HCT116 (cell line): ENCODE measurements around the gene SLC4A9.
"Not testable (repeated sequence)": the region's sequence is repeated elsewhere in the genome, so short reads cannot be mapped to it uniquely, and the experiment has no call there.

Experiments
- POLR2A ChIP-seq: IDR thresholded peaks from 2 replicates; pipeline ENCODE4 v1.7.0; 2011; ENCODE audit warnings: borderline replicate concordance; ENCODE audit not compliant: insufficient read depth, insufficient read length; ENCODE audit errors: extremely low read depth
- POLR2AphosphoS5 ChIP-seq: IDR thresholded peaks from 2 replicates; pipeline ENCODE4 v1.6.1; 2011; ENCODE audit warnings: mild to moderate bottlenecking, low read depth, low read length, moderate library complexity
- SIN3A ChIP-seq: IDR thresholded peaks from 2 replicates; pipeline ENCODE4 v1.6.1; 2012; ENCODE audit warnings: low read depth
- TF ChIP-seq, protein P1 (sequence below), 3 experiments: fragments of 200-600 bp in 1 of 3; sonication (generic) in 1 of 3; IDR thresholded peaks in 2 of 3; conservative IDR thresholded peaks in 1 of 3; 2 replicates each; pipeline ENCODE4 v1.5.1; 2012 to 2017; ENCODE audit warnings: low read depth in 2 of 3, low read length in 2 of 3, antibody characterized with exemption in 1 of 3, borderline replicate concordance in 1 of 3, control low read depth in 1 of 3, mild to moderate bottlenecking in 1 of 3, mixed read lengths in 1 of 3, mixed run types in 1 of 3, moderate library complexity in 1 of 3; ENCODE audit not compliant: insufficient read depth in 1 of 3
- TF ChIP-seq, protein P2 (sequence below): IDR thresholded peaks from 2 replicates; pipeline ENCODE4 v1.6.1; 2012
- TF ChIP-seq, protein P3 (sequence below): IDR thresholded peaks from 2 replicates; pipeline ENCODE4 v1.6.1; 2012; ENCODE audit warnings: low read depth

DNA sequence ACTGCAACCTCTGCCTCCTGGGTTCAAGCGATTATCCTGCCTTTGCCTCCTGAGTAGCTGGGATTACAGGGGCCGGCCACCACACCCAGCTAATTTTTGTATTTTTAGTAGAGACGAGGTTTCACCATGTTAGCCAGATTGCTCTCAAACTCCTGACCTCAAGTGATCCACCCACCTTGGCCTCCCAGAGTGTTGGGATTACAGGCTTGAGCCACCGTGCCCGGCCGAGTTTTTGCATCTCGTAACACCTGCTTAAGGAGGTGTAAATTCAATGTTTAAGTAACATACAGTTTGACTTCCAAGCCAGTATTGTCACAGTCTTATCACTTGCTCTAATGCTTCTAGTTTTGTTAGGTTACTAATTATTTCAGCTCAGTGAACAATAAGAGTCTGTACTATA lies 61.4 kb downstream of the SLC4A9 start:
- TF ChIP-seq, protein P1, sequence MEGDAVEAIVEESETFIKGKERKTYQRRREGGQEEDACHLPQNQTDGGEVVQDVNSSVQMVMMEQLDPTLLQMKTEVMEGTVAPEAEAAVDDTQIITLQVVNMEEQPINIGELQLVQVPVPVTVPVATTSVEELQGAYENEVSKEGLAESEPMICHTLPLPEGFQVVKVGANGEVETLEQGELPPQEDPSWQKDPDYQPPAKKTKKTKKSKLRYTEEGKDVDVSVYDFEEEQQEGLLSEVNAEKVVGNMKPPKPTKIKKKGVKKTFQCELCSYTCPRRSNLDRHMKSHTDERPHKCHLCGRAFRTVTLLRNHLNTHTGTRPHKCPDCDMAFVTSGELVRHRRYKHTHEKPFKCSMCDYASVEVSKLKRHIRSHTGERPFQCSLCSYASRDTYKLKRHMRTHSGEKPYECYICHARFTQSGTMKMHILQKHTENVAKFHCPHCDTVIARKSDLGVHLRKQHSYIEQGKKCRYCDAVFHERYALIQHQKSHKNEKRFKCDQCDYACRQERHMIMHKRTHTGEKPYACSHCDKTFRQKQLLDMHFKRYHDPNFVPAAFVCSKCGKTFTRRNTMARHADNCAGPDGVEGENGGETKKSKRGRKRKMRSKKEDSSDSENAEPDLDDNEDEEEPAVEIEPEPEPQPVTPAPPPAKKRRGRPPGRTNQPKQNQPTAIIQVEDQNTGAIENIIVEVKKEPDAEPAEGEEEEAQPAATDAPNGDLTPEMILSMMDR (IDR thresholded peaks at IDR 0.05 in 2 of 3, conservative IDR thresholded peaks at IDR 0.05 in 1 of 3; ENCODE audit: borderline replicate concordance in 1 of 3, insufficient read depth in 1 of 3, low read depth in 2 of 3, low read length in 2 of 3): not testable (repeated sequence)
- TF ChIP-seq POLR2A, POLR2AphosphoS5, SIN3A: not testable (repeated sequence)
- TF ChIP-seq, protein P2, sequence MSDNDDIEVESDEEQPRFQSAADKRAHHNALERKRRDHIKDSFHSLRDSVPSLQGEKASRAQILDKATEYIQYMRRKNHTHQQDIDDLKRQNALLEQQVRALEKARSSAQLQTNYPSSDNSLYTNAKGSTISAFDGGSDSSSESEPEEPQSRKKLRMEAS: not testable (repeated sequence)
- TF ChIP-seq, protein P3, sequence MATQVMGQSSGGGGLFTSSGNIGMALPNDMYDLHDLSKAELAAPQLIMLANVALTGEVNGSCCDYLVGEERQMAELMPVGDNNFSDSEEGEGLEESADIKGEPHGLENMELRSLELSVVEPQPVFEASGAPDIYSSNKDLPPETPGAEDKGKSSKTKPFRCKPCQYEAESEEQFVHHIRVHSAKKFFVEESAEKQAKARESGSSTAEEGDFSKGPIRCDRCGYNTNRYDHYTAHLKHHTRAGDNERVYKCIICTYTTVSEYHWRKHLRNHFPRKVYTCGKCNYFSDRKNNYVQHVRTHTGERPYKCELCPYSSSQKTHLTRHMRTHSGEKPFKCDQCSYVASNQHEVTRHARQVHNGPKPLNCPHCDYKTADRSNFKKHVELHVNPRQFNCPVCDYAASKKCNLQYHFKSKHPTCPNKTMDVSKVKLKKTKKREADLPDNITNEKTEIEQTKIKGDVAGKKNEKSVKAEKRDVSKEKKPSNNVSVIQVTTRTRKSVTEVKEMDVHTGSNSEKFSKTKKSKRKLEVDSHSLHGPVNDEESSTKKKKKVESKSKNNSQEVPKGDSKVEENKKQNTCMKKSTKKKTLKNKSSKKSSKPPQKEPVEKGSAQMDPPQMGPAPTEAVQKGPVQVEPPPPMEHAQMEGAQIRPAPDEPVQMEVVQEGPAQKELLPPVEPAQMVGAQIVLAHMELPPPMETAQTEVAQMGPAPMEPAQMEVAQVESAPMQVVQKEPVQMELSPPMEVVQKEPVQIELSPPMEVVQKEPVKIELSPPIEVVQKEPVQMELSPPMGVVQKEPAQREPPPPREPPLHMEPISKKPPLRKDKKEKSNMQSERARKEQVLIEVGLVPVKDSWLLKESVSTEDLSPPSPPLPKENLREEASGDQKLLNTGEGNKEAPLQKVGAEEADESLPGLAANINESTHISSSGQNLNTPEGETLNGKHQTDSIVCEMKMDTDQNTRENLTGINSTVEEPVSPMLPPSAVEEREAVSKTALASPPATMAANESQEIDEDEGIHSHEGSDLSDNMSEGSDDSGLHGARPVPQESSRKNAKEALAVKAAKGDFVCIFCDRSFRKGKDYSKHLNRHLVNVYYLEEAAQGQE: not testable (repeated sequence)
